GM19239 (cell line): ENCODE results near the gene NPPB.

Source experiments
- DNase-seq: peaks from one replicate; pipeline ENCODE4 v3.0.0; 2011; ENCODE audit warnings: low spot score; ENCODE audit not compliant: insufficient read length
- FAIRE-seq: peaks from 2 replicates; lab custom pipeline; 2011; peaks lifted over from hg19 to GRCh38; lab: Jason Lieb, UNC

NPPB gene

GRCh38 chr1:11836955-11837766, 21.6 kb downstream of the NPPB start:
- FAIRE-seq (no peak), DNase-seq (no peak)

- no peak for FAIRE-seq
Observed at GRCh38 chr1:11835441-11836225, 23.1 kb downstream of the NPPB start.

GRCh38 chr1:11833900-11834299, 24.8 kb downstream of the NPPB start:
- DNase-seq (no peak), FAIRE-seq (no peak)

More at GRCh38 chr1:11835441-11836225, 23.1 kb downstream of the NPPB start:
- DNase-seq: no peak

GRCh38 chr1:11833497-11833896, 25.2 kb downstream of the NPPB start:
- DNase-seq (no peak), FAIRE-seq (no peak)

GRCh38 chr1:11831945-11832725, 26.6 kb downstream of the NPPB start:
- FAIRE-seq (no peak), DNase-seq (no peak)

GRCh38 chr1:11828511-11828910, 30.2 kb downstream of the NPPB start:
- DNase-seq: no peak
- no peak for FAIRE-seq

- FAIRE-seq (no peak), DNase-seq (no peak)
Observed at GRCh38 chr1:11826946-11827345, 31.8 kb downstream of the NPPB start.

GRCh38 chr1:11825131-11825530, 33.6 kb downstream of the NPPB start:
- DNase-seq (no peak), FAIRE-seq (no peak)

GRCh38 chr1:11823366-11824137, 35.2 kb downstream of the NPPB start:
- FAIRE-seq (no peak), DNase-seq (no peak)

GRCh38 chr1:11822091-11822490, 36.7 kb downstream of the NPPB start:
- DNase-seq (no peak), FAIRE-seq (no peak)

- no peak for FAIRE-seq
- no peak for DNase-seq
Observed at GRCh38 chr1:11817192-11817591, 41.6 kb downstream of the NPPB start.

GRCh38 chr1:11813021-11813420, 45.7 kb downstream of the NPPB start:
- FAIRE-seq (no peak), DNase-seq (no peak)
